GM04503 (cell line): ENCODE results near the gene CDH4.

Source experiments
- DNase-seq: peaks from one replicate; pipeline ENCODE4 v3.0.0-alpha.2; 2012; ENCODE audit warnings: low read depth

CDH4 gene

GRCh38 chr20:61882716-61883615 lies 630.9 kb downstream of the CDH4 start:
- no peak for DNase-seq

GRCh38 chr20:61883857-61884393 lies 631.9 kb downstream of the CDH4 start:
- DNase-seq: no peak

- DNase-seq: no peak
Observed at GRCh38 chr20:61884571-61885389, 632.7 kb downstream of the CDH4 start.

- no peak for DNase-seq
Observed at GRCh38 chr20:61885759-61886715, 634.0 kb downstream of the CDH4 start.

GRCh38 chr20:61886721-61887595 lies 634.9 kb downstream of the CDH4 start:
- DNase-seq: no peak

GRCh38 chr20:61887596-61888093 lies 635.6 kb downstream of the CDH4 start:
- DNase-seq: no peak

- no peak for DNase-seq
Observed at GRCh38 chr20:61888101-61888865, 636.2 kb downstream of the CDH4 start.

GRCh38 chr20:61889659-61890058 lies 637.6 kb downstream of the CDH4 start:
- no peak for DNase-seq

- DNase-seq: no peak
Observed at GRCh38 chr20:61890210-61890609, 638.1 kb downstream of the CDH4 start.

GRCh38 chr20:61891476-61891875 lies 639.4 kb downstream of the CDH4 start:
- no peak for DNase-seq

GRCh38 chr20:61891916-61892649 lies 640.0 kb downstream of the CDH4 start:
- no peak for DNase-seq

- DNase-seq: no peak
Observed at GRCh38 chr20:61895016-61895415, 643.0 kb downstream of the CDH4 start.

GRCh38 chr20:61895686-61896057 lies 643.6 kb downstream of the CDH4 start:
- no peak for DNase-seq

GRCh38 chr20:61896058-61896961 lies 644.2 kb downstream of the CDH4 start:
- DNase-seq: no peak

- no peak for DNase-seq
Observed at GRCh38 chr20:61897401-61898295, 645.6 kb downstream of the CDH4 start.

- no peak for DNase-seq
Observed at GRCh38 chr20:61898405-61898804, 646.3 kb downstream of the CDH4 start.
